Subcutaneous adipose tissue (tissue), 4 donors: Measurements from ENCODE around the gene PTPN13. TPM values are rescaled to one million over a fixed set of nuclear protein-coding genes. Genes with fewer than 3 reads are reported as not detected.

ENCODE experiments used
- CTCF ChIP-seq: fragments of 450-650 bp; IDR thresholded peaks from one replicate; pipeline ENCODE4 v1.5.1; 2016; ENCODE audit warnings: low read depth, mild to moderate bottlenecking, control low read depth, antibody characterized with exemption, moderate library complexity
- total RNA-seq, 4 donors: library from RNA; depleted of rRNA; stranded (reverse); fragments of >200 nt; gene quantifications; one replicate each; pipeline ENCODE4 v1.1.0, GENCODE V29; 2016

Gene PTPN13
- total RNA-seq, 4 donors from 2014 or later: 28.6 to 37.5 (median 33.0) TPM

- TF ChIP-seq CTCF: no peak
Measured at GRCh38 chr4:86810847-86811246, 216.7 kb downstream of the PTPN13 start.

- no peak for TF ChIP-seq CTCF
Measured at GRCh38 chr4:86815653-86816052, 221.5 kb downstream of the PTPN13 start.

- no peak for TF ChIP-seq CTCF
Measured at GRCh38 chr4:86816501-86817273, 222.6 kb downstream of the PTPN13 start.

GRCh38 chr4:86818211-86818610 lies 224.1 kb downstream of the PTPN13 start:
- no peak for TF ChIP-seq CTCF

GRCh38 chr4:86818841-86819240 lies 224.7 kb downstream of the PTPN13 start:
- TF ChIP-seq CTCF: no peak

- TF ChIP-seq CTCF: no peak
Measured at GRCh38 chr4:86819561-86819960, 225.4 kb downstream of the PTPN13 start.

- no peak for TF ChIP-seq CTCF
Measured at GRCh38 chr4:86821151-86821550, 227.0 kb downstream of the PTPN13 start.
